Gastrocnemius medialis (tissue), 4 donors: ENCODE results near the gene ICAM3. TPM values are rescaled to one million over a fixed set of nuclear protein-coding genes. Genes with fewer than 3 reads are reported as not detected.
"Not testable (repeated sequence)": the region's sequence is repeated elsewhere in the genome, so short reads cannot be mapped to it uniquely, and the experiment has no call there.

Experiments
- ATAC-seq, 2 donors: fragments of 150-250 bp; one replicate each; pipeline ENCODE4 v1.9.1; 2016
- DNase-seq, 2 donors: peaks; one replicate each; pipeline ENCODE4 v3.0.0-alpha.2; 2019
- H3K27ac ChIP-seq, 4 donors: fragments of 200-600 bp; sonication (generic); 1 replicate in 1 of 4; 2 replicates in 3 of 4; pipeline ENCODE4 v1.5.1; 2016 to 2018; ENCODE audit warnings: mild to moderate bottlenecking in 2 of 4, moderate library complexity in 1 of 4
- H3K27me3 ChIP-seq, 3 donors: fragments of 200-600 bp; sonication (generic) in 2 of 3; 1 replicate in 1 of 3; 2 replicates in 2 of 3; pipeline versions ENCODE4 v1.5.1 to v1.6.0; 2016 to 2019; ENCODE audit warnings: mild to moderate bottlenecking in 1 of 3, moderate library complexity in 1 of 3
- H3K36me3 ChIP-seq, 2 donors: fragments of 200-600 bp; sonication (generic) in 1 of 2; one replicate each; pipeline ENCODE4 v1.5.1; 2017 to 2018
- H3K4me1 ChIP-seq, 2 donors: fragments of 200-600 bp; sonication (generic) in 1 of 2; one replicate each; pipeline ENCODE4 v1.5.1; 2016 to 2017; ENCODE audit warnings: mild to moderate bottlenecking in 2 of 2
- H3K4me3 ChIP-seq, 4 donors: fragments of 200-600 bp; sonication (generic) in 3 of 4; 1 replicate in 1 of 4; 2 replicates in 3 of 4; pipeline ENCODE4 v1.5.1; 2016 to 2019; ENCODE audit warnings: mild to moderate bottlenecking in 2 of 4
- H3K9me3 ChIP-seq, 3 donors: fragments of 200-600 bp; sonication (generic) in 2 of 3; 1 replicate in 1 of 3; 2 replicates in 2 of 3; pipeline ENCODE4 v1.5.1; 2016 to 2019
- CTCF ChIP-seq, 5 experiments: fragments of 450-650 bp in 3 of 5; fragments of 200-600 bp in 2 of 5; sonication (generic) in 2 of 5; IDR thresholded peaks in 4 of 5; conservative IDR thresholded peaks in 1 of 5; 1 replicate in 4 of 5; 2 replicates in 1 of 5; pipeline ENCODE4 v1.5.1; 2016 to 2019; ENCODE audit warnings: antibody characterized with exemption in 5 of 5, mild to moderate bottlenecking in 3 of 5, moderate library complexity in 3 of 5
- POLR2A ChIP-seq, 2 donors: fragments of 450-650 bp; IDR thresholded peaks; one replicate each; pipeline ENCODE4 v1.6.1; 2017; ENCODE audit warnings: antibody characterized with exemption in 2 of 2, mild to moderate bottlenecking in 2 of 2, moderate library complexity in 2 of 2
- in situ Hi-C, 4 donors: fragments of 200-750 bp; cut with MboI; loops; one replicate each; pipeline versions ENCODE4 v1.15.0 to v1.8.0; 2017; ENCODE audit warnings: low sequenced_read_pairs in 4 of 4
- intact Hi-C: fragments of 100-400 bp; cut with DNase I; formaldehyde crosslinking; loops from one replicate; pipeline ENCODE4 v1.15.1; 2023; ENCODE audit warnings: low total_unique reads
- total RNA-seq, 4 donors: library from RNA; depleted of rRNA; stranded (reverse); fragments of >200 nt; gene quantifications; one replicate each; pipeline versions ENCODE4 v1.1.0 to v1.2.3, GENCODE V29; 2016

ICAM3 gene
- total RNA-seq, 4 donors from 2014 or later = 2.0 to 5.0 (median 3.2) TPM

GRCh38 chr19:10374931-10375330, 35.5 kb upstream of the ICAM3 start:
- Histone ChIP-seq H3K27me3 (no peaks in the 10 kb centered on the region), H3K4me1 (peaks cover 6 to 10% of the 10 kb centered on the region in 2 donors), H3K9me3 (no peaks in the 10 kb centered on the region), H3K27ac (no peak overlapping the region), H3K4me3 (no peak overlapping the region), H3K36me3 (peaks cover 0 to 20% of the 10 kb centered on the region in 2 donors)
- TF ChIP-seq POLR2A (IDR thresholded peaks at IDR 0.05) (no peak), CTCF (IDR thresholded peaks at IDR 0.05 in 4 of 5, conservative IDR thresholded peaks at IDR 0.05 in 1 of 5) (no peak)
- ATAC-seq = no peak
- intact Hi-C loops (no loop called here), in situ Hi-C loops (loop anchor here in 3 of 4 donors (25.0 kb wide), 1 partner anchor 438 kb away; the partner anchor contains the start of gene OLFM2 (in 3 of the 3))
- DNase-seq = no peak

GRCh38 chr19:10372690-10373089, 33.3 kb upstream of the ICAM3 start:
- H3K27ac ChIP-seq = no peak overlapping the region
- DNase-seq = no peak
- no peaks in the 10 kb centered on the region for H3K4me1 ChIP-seq
- H3K4me3 ChIP-seq = no peak overlapping the region
- in situ Hi-C loops (no loop called here), intact Hi-C loops (no loop called here)
- TF ChIP-seq CTCF (IDR thresholded peaks at IDR 0.05 in 4 of 5, conservative IDR thresholded peaks at IDR 0.05 in 1 of 5) (no peak), POLR2A (IDR thresholded peaks at IDR 0.05) (no peak)
- no peak for ATAC-seq
- no peaks in the 10 kb centered on the region for H3K9me3 ChIP-seq
- peaks cover 0 to 26% of the 10 kb centered on the region in 2 donors for H3K36me3 ChIP-seq
- H3K27me3 ChIP-seq = no peaks in the 10 kb centered on the region

- intact Hi-C loops = no loop called here
Measured at GRCh38 chr19:10368101-10368803, 28.8 kb upstream of the ICAM3 start.

GRCh38 chr19:10366950-10367512, 27.6 kb upstream of the ICAM3 start:
- intact Hi-C loops, DNase-seq, H3K4me3 ChIP-seq, H3K27me3 ChIP-seq, ATAC-seq, H3K27ac ChIP-seq, H3K9me3 ChIP-seq, H3K4me1 ChIP-seq, in situ Hi-C loops: not testable (repeated sequence)
- H3K36me3 ChIP-seq = peaks cover 0 to 62% of the 10 kb centered on the region in 2 donors

More at GRCh38 chr19:10368101-10368803, 28.8 kb upstream of the ICAM3 start:
- no peaks in the 10 kb centered on the region for H3K9me3 ChIP-seq
- H3K4me1 ChIP-seq = no peaks in the 10 kb centered on the region
- no peak overlapping the region for H3K4me3 ChIP-seq
- H3K36me3 ChIP-seq = peaks cover 0 to 51% of the 10 kb centered on the region in 2 donors
- TF ChIP-seq POLR2A (IDR thresholded peaks at IDR 0.05) (no peak), CTCF (IDR thresholded peaks at IDR 0.05 in 4 of 5, conservative IDR thresholded peaks at IDR 0.05 in 1 of 5) (no peak)
- DNase-seq (no peak), ATAC-seq (no peak)
- in situ Hi-C loops = no loop called here
- no peak overlapping the region for H3K27ac ChIP-seq
- no peaks in the 10 kb centered on the region for H3K27me3 ChIP-seq

GRCh38 chr19:10365518-10365917, 26.1 kb upstream of the ICAM3 start:
- H3K27ac ChIP-seq = no peak overlapping the region
- intact Hi-C loops (no loop called here), in situ Hi-C loops (no loop called here)
- no peaks in the 10 kb centered on the region for H3K4me1 ChIP-seq
- peaks cover 0 to 76% of the 10 kb centered on the region in 2 donors for H3K36me3 ChIP-seq
- H3K27me3 ChIP-seq = no peaks in the 10 kb centered on the region
- DNase-seq (no peak), ATAC-seq (no peak)
- no peaks in the 10 kb centered on the region for H3K9me3 ChIP-seq
- TF ChIP-seq POLR2A (IDR thresholded peaks at IDR 0.05) (no peak), CTCF (IDR thresholded peaks at IDR 0.05 in 4 of 5, conservative IDR thresholded peaks at IDR 0.05 in 1 of 5) (no peak)
- H3K4me3 ChIP-seq = no peak overlapping the region
